Muscle of arm (tissue), 12 donors: ENCODE measurements around the gene C1orf50. TPM values are rescaled to one million over a fixed set of nuclear protein-coding genes. Genes with fewer than 3 reads are reported as not detected.
A peak's percentile ranks its signal among the peaks of the same experiment; 100 is the strongest.

Experiments
- DNase-seq: peaks from one replicate; pipeline ENCODE4 v3.0.0-alpha.2; 2013
- polyA plus RNA-seq, 12 donors: library from polyadenylated mRNA; unstranded; fragments of 120-200 nt; gene quantifications; one replicate each; pipeline ENCODE4 v1.2.1, GENCODE V29; 2013; ENCODE audit not compliant: insufficient read length in 12 of 12

The C1orf50 gene
- polyA plus RNA-seq, 12 donors, result 7.6 to 20.0 (median 12.2) TPM; not detected in 1

DNA sequence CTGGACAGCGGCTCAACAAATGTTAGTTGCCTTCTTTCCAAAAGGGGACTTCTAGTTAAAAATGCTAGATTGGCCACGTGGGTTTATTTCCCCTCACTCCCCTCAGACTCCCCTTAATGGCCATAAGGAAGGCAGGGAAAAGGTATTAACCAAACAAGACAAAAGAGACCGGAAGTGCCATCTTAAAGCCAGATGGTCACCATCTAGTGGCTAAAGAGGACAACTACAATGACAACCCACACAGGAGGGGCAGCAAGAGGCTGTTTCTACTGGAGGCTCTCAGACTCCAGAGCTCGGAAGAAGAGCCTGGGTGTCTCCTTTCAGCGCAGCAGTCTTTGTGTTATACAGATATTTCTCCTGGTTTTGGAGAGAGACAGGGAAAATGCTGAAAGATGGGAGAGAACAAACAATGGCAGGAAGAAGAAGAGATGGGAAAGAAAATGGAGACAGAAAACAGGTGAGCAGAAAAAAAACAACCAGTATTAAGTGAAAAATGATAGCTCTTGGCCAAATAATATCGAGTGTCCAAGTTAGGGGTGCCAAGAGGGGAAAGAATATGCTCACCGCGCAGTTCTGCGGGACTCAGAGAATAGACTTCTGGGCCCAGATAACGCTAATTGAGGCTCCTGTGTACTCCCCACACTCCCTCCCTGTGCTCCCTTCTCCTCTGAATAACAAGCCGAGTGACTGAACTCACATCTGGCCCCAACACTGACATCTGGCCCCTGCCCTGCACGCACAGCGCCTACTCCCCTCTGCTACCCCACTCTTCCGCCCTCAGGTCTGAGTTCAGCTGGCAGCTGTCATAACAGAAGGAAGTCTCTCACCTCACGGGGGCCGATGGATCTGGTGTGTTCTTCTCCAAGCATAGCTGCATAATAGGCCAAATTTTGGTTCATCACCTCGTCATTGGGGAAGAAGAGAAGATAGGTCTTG lies 9.8 kb upstream of the C1orf50 start:
- no peak for DNase-seq

DNA sequence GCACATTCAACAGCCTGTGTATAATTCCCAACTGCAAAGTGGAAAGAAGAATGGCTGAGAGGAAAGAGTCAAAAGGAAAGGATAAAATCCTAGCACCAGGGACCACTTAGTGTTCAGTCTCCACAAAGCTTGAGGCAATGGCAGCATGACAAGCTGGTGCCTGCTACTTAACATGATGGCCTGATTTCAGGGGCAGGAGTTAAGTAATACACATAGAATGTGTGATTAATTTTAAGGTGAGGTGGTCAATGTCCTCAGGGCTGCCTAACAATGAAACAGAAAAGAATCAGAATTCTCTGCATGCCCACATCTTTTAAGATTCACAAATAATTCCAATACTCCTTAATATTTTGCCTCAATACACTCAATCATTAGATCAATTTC lies 9.2 kb upstream of the C1orf50 start:
- DNase-seq, result no peak

DNA sequence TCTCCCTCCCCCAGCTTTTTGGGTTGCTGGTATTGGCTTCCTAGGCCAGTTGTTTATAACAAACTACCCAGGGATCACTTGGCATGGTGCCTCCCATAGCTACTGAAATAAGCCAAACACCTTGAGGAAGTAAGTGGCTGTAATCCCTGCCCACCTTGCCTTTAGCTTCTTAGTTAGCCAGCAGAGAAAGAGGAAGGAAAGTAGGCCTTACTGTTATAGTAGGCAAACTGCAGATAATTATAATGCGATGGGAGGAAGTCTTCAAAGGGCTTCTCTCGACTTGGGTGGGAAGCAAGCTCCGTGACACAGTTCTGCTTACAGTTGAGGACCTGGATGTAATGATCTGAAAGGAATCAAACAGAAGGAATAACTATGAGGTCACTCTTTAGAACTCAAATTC lies 8.4 kb upstream of the C1orf50 start:
- DNase-seq, result no peak

DNA sequence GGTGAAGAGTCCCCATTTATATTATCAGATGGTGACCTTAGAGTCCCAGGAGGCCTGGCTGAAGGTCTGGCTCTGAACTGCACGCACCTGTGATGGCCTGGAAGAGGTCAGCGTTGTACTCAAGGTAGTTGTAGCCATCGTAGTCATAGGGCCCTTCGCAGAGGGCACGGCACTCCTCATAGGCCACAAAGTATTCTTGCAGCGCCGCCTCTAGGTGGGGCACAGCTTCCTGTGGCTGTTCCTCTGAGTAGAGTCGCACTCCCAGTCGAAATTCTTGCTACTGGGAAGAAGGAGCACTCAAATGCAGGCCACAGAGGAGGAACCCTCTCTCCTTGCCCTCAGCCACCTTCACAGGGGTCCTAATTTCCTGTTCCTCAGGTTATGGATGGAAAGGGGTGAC lies 7.9 kb upstream of the C1orf50 start:
- DNase-seq, result no peak

DNA sequence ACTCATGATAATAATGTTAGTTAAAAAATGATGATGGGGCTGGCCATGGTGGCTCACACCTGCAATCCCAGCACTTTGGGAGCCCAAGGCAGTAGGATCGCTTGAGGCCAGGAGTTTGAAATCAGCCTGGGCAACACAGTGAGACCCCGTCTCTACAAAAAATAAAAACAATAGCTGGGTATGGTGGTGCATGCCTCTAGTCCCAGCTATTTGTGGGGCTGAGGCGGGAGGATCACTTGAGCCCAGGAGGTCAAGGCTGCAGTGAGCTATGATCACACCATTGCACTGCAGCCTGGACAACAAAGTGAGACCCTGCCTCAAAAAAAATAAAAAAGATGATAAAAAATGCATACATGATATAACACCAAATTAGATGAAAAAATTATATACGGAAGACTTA lies 5.5 kb upstream of the C1orf50 start:
- no peak for DNase-seq

DNA sequence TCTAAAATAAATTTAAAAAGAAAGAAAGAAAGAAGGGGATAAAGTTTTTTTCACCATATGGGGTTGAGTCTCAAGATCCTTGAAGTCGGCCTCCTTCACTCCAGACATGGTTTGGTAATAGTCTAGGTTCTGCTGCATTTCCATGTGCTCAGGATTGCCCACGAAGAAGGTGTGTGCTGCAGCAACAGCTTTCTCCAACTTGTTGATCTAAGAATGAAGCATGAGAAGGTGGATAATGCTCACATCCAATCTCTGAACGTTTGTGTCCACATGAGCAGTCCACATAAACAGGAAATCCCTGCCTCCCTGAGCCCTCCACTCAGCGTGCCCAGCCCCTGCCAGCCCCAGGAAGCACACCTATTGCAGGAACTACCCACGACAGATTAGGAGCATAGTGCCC lies 4.8 kb upstream of the C1orf50 start:
- no peak for DNase-seq

DNA sequence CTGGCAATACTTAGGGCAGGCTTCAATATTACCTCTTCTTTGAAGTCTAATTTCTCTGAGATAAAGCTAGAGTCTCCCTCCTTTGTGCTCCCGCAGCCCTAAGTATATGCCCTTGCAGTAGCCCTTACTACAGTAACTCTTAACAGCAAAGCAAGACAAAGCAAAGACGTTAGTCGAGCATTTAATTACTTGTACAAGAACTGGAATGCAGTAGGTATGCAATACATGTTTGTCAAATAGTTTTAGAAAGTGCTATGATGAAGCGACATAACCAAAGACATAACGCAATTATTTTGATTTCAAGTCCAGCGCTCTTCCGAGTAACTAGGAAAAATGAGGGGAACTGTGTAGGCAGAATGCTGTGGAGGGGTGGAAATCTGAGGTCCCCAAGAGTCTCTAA lies 1.8 kb upstream of the C1orf50 start:
- no peak for DNase-seq

DNA sequence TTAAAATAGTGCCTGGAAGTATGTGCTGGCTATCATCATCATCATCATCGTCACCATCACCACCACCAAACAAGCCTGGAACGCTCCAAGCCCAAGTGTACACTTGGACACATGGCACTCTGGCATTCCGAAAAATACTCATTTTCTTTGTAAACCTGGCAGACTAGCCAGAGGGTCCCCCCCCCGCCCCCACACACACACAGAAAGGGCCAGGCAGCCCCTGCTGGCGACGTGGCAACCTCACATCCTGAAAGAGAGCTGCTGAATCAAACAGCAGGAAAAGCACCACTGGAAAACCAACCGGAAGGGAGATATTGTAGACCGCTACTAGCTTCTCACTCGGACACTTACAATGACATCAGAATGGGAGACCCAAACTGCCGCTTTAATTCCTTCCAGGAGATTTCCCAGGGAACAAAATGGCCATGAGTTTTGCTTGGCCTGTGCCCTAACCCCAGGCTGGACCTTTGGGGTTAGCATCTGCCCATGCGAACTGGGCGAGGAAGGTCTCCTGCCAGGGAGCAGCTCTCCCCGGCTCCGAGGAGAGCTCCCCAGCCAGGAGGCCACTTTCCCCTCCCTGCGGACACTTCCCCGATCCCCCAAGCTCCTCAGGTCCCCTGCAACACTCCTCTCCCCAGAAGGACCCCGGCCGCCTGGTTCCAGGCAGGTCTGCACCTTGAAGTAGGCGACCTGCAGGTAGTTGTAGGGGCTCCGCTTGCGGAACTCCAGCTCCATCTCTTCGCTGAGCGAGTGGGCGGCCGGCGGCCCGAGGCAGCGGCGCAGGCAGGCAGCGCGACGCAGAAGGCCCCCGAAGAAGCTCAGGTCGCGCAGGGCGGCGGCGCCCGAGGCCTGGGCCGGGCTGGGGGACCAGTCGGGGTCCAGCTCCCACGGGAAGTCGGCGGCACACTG lies 963 bp upstream of the C1orf50 start:
- peak; percentile 64 for DNase-seq

DNA sequence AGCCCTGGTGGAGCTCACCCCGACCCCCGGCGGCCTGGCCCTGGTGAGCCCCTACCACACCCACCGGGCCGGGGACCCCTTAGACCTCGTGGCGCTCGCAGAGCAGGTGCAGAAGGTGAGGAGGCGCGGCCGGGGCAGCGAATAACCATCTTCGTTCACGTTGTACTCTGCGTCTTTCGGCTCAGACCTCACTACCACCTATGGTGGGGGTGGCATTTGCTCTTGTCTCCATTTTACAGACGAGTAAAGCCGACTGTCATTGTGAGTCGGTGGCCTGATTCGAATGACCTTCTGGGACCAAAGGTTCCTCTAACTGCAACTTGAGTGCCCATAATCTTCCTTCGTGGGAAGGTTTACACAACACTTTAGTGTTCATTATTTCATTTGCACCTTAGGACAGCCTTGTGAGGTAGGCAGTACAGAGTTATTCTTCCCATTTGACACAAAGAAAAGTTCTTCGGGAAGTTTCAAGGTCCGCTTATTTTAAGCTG lies 506 bp downstream of the C1orf50 start:
- DNase-seq, result peak; percentile 35

DNA sequence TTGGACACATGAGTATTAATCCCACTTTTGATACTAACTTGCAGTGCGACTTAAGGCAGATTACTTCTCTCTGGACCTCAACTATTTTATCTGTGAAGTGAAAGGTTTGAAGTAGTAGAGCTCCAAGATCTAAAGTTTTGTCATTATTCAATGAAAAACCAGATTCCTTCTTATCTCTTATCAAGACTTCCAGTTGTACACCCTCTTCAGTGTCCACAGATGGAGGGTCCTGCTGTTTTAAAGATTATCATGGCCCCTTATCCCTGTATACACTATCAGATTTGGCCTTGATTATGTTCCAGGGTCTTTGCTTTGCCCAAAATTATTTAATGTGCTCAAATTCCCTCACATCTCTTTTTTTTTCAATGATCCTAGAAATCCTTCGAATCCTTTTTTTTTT lies 1.1 kb downstream of the C1orf50 start:
- DNase-seq, result no peak

DNA sequence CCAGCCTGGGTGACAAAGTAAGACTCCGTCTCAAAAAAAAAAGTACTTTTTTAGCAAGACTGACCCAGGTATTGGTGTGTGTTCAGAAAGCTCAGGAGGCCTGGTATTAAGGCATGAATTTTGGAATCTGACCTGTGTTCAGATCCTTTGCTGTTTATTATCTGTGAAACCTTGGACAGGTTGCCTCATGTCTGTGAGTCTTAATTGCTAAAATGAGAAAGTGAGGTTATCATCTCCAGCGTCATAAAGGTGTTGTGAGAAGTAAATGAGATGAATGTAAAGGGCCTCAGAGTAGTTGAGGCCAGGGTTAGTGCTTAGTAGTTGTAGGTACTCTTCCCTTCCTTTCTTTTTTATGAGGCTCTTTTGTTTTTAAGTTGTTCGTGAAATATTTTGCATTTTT lies 2.8 kb downstream of the C1orf50 start:
- no peak for DNase-seq

DNA sequence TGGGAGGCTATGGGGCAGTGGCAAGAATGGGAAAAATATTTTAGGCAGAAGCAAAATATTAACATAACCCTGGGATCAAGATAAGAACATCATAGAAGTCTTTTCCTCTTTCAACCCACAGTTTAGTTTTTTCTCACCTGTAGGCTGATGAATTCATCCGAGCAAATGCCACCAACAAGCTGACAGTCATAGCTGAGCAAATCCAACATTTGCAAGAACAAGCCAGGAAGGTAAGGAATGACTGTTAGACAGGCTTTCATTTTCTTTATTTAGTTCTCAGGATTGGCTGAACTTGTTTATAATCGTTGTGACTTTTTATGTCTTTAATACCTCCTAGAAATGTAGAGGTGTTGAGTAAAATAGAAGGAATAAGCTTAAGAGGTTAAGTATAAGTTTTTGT lies 6.4 kb downstream of the C1orf50 start:
- no peak for DNase-seq

DNA sequence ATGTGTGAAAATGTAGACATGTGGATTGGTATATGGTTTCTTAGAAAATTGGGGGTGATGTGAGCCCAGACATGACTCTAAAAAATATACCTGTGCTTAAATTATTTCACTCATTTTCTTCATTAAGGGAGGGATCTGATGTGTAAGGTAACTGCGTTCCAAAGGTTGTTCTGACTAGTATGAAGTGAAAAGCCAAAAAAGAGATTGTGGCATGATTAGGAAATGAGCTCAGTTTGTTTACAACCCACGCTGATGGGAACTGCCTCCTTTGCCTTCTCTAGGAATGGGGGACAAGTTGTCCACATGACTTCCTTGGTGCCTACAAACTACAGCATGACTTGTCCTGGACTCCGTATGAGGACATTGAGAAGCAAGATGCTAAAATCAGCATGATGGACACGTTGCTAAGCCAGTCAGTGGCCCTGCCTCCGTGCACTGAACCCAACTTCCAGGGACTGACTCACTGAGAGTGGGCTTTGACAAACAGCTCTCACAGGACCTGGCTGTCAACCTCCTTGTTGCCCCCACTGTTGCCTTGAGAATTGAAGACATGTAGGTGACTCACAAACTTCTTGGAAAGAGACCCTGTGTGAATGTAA lies 8.0 kb downstream of the C1orf50 start:
- DNase-seq, result no peak

DNA sequence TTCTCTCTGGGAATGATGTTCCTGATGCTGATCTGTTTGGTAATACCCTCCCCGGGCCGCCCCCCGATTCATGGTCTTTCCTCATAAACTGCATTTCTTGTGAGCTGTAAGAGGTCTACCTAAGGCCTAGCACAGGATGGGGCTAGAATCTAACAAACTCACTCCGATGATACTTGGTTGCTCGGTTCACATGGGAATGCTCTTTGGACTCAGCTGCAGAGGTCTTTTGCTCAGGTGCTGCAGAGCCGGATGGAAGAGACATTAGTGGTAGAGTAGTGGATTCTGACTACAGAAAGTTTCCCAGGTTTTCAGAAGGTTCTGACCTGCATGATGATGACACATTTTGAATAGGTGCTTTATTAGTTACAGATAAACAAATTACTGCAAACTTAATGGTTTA lies 9.5 kb downstream of the C1orf50 start:
- DNase-seq, result no peak

DNA sequence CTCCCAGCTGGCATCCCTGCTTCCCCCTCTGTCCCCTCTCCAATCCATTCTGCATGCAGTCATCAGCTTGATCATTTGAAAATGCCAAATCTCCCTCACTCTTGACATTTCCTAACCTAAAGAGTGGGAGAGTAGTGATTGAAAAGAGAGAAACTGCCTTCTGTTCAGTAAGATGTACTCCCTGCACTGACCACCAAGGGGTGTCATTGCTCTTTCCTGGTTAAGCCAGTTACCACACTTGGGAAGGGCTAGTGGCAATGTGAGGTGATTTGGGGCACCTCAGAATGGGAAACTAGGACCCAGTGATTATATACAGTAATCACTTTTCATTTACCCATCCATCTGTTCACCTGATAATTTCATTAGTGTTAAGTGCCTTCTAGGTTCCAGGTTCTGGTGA lies 10.8 kb downstream of the C1orf50 start:
- no peak for DNase-seq

DNA sequence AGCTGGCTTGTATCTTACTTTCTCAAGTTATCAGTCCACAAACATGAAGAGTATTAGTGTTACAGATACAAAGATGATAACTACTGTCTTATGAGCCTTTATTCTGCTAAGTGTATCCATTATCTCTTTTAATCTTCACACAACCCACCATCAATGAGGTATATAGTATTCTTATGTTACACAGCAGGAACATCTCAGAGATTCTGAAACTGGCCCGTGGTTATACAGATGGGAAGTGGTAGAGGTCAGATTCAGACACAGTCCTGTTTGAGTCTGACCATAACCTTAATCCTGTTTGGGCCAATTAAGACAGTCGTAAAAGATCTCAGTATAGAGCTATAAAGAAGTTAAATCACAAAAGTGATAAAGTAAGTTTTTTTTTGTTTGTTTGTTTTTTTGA lies 12.7 kb downstream of the C1orf50 start:
- no peak for DNase-seq

DNA sequence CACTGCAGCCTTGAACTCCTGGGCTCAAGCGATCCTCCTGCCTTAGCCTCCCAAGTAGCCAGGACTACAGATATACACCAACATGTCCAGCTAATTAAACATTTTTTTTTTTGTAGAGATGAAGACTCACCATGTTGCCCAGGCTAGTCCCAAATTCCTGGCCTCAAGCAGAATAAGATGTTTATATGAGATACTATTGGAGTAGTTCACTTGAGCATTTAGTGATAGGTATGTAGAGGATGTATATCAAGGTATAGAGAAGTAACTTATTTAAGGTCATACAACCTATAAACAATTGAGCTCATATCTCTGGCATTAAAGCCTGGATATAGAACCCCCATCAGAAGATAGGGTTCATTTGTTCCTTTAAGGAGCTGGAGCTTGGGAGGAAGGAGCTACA lies 13.1 kb downstream of the C1orf50 start:
- DNase-seq, result no peak

DNA sequence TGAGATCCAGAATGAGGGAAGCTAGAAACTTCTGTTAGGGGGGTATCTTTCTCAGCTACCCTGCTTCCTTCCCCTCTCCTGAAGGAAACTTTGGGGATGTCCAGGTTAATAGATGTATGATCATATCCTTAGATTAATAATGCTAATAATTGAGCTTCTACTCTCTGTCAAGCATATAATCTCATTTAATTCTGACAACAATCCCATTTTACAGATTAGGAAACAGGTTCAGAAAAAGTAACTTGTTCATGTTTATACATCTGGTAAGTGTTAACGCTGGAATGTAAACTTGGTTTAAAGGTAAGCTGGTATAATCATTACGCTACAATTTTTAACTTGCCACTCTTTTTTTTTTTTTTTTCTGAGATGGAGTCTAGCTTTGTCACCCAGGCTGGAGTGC lies 16.0 kb downstream of the C1orf50 start:
- DNase-seq, result no peak

DNA sequence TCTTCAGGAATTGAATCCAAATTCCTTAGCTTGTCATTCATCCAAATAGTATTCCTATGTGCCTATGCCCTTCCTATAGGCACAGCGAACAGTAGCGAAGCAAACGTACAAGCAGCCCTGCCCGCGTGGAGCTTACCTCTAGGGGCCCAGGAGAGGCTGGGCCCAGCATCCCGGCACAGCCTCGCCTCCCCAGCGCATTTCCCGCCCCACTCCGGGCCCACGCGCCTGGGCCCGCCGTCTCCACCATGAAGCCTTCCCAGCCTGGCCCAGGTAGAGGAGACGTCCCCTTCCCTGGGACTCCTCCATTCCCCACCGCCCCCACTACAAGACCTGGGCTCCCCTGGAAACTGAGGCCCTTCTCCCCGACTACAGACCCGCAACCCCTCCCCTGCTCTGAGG lies 17.5 kb downstream of the C1orf50 start:
- DNase-seq, result no peak

DNA sequence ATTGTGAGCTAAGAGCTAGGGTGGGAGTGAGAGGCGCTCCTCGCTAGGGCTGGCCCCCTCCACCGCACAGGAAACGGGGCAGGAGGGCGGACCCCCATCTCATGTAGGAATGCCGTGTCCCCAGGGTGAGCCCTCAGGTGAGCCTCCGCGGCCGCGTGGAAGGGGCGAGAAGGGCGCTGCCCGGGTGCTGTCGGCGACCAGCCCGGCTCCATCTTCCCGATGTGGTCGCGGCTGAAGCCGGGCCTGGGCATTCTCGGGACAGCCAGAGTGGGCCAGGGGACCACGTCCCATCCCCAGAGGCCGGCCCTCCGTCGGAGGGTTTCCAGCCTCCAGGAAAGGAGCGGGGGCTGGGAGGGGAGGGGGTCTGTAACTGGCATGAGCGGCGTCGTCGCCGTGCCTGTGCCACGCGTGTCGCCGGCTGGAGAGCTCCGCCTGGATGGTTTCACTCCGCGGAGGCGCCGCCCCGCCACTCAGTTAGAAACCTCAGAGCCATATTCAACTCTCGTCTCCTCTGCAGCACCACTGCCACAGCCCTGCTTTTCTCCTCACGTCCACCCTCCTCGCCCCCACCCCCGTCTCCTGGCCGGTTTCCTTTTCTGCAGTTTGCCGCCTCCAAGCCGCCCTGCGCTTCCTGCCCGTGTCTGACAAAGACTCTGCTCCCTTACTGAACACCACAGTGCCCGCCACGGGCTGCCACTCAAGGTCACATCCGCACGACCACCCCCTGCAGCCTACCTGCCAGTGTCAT lies 18.1 kb downstream of the C1orf50 start, which contains the start of gene TMEM269:
TSS of gene TMEM269 (plus strand) at position 46 of the 748 bp plus-strand sequence. CDS start 4,903 bp downstream, outside the sequence.
- DNase-seq, result no peak

DNA sequence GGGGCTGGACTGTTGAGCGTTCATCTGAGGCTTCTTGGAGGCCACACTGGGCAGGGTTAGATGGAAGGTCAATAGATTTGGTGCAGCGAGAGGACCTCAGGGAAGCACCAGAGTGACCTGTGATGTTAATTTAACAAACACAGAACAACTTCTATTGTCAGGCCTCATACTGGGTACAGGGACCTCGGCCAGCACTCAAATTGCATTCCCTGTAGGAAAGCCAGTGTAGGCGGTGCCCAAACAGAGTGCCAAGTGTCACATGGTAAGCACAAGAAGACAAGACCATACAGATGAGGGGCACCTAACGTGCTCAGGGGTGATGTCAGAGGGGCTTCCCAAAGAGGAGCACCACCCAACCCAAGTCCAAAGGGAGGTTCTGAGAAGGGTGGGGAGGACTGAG lies 19.0 kb downstream of the C1orf50 start:
- DNase-seq, result no peak
